NCI-H82 (cell line): ENCODE data around the gene GOLGA8B.
A peak's percentile ranks its signal among the peaks of the same experiment; 100 is the strongest.
"Not testable (repeated sequence)": the region's sequence is repeated elsewhere in the genome, so short reads cannot be mapped to it uniquely, and the experiment has no call there.

Experiments used
- DNase-seq: peaks from one replicate; lab custom pipeline; 2025; lab: John Stamatoyannopoulos, UW

Gene GOLGA8B, protein sequence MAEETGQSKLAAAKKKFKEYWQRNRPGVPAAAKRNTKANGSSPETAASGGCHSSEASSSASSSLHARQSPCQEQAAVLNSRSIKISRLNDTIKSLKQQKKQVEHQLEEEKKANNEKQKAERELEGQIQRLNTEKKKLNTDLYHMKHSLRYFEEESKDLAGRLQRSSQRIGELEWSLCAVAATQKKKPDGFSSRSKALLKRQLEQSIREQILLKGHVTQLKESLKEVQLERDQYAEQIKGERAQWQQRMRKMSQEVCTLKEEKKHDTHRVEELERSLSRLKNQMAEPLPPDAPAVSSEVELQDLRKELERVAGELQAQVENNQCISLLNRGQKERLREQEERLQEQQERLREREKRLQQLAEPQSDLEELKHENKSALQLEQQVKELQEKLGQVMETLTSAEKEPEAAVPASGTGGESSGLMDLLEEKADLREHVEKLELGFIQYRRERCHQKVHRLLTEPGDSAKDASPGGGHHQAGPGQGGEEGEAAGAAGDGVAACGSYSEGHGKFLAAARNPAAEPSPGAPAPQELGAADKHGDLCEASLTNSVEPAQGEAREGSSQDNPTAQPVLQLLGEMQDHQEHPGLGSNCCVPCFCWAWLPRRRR

DNA sequence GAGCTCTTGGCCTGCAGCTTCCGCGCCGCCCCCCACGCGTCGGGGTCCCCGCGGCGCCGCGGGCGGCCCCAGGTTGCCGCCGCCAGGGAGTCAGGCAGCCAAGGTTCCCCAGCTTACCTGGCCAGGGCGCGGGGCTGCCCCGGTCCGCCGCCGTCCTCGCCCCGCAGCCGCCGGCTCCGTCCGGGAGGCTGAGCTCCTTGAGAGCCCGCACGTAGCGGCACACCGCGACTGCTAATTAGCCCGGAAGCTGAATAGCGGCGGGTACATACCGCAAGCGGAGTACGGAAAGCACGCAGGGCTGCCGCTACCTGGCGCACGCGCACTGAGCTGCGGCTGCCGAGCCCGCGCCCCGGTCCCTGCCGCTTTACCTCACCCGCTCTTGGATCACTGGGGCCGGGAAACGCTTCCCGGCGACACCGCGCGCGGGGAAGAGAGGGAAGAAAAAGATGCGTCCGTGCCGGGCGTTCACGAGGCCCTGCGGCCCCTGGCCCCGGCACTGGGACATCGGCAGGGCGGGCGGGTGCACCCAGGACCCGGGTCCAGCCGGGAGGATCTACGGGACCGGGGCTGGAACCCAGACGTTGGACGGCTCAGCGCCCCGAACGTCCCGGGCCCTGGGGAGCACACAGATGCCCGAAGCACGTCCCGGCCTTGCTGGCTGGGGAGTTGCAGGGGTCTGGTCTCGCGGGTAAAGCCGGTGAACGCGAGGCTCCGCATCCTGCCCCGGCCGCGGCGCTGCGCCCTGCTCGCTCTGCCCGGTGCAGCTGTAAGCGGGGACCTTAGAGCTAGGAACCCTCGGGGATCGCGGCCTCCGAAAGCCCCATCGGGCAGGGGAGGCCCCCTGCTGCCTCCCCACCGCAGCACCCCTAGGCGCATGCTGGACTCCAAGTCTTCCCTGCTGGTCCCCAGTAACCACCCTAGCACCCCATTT lies at the start of gene GOLGA8B:
TSS of gene GOLGA8B (minus strand) at position 253 of the 931 bp plus-strand sequence. CDS start 47,739 bp downstream, outside the sequence.
- peak; percentile 88 for DNase-seq

DNA sequence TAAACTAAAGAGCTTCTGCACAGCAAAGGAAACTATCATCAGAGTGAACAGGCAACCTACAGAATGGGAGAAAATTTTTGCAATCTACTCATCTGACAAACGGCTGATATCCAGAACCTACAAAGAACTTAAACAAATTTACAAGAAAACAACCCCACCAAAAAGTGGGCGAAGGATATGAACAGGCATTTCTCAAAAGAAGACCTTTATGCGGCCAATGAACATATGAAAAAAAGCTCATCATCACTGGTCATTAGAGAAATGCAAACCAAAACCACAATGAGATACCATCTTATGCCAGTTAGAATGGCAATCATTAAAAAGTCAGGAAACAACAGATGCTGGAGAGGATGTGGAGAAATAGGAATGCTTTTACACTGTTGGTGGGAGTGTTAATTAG lies 49.7 kb upstream of the GOLGA8B start:
- not testable (repeated sequence) for DNase-seq

DNA sequence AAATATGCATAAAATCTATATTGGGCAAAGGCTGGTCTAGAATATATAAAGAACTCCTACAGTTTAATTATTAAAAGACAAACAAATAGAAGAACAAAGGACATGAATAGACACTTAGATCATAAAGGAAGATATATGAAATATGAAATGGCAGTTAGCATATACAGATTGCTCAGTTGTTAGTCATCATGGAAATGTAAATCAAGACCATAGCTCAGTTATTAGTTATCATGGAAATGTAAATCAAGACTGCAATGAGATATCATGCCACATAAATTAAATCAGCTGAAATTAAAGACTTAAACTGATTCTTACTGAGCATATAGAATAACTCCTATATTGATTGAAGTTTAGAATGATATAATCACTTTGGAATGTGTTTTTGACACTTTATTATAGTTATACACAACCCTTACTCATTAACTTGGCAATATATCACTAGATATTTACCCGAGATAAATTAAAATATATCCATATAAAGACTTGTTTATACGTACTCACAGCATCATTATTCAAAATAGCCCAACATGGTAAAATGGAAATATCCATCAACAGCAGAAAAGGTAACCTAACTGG lies 45.2 kb upstream of the GOLGA8B start:
- DNase-seq = no peak

DNA sequence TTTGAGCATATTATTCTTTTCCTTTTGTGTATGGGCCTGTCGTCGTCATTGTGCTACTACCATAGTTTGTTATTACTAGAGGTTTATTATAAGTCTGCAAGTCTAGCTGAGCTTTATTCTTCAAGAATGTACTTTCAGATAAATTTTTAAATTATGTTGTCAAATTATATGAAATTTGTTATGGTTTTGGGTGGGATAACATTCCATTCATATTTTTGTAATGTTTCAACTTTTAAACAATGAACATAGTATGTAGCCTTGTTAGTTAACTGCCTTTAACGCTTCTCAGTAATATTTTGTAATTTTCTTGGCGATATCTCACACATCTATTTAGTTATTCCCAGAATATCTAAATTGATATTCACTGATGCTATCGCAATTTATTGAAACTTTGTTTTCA lies 41.6 kb upstream of the GOLGA8B start:
- no peak for DNase-seq

DNA sequence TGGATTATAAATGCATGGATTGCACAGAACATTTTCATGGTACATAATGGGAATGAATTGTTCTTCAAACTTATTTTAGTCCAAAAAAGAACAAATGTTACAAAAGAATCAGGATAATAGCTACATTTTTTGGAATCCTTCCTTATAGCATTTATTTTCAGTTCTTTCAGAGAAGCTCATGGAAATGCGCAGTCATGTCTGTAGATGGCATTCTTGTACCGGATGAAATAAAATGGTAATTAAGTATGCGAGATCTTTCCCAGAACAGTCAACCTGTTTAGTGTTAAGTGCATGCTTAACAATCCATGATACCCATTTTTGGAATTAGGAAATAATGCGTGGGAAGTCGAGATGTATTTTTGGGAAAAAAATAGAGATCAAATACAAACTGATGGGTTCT lies 38.2 kb upstream of the GOLGA8B start:
- peak; percentile 52 for DNase-seq

DNA sequence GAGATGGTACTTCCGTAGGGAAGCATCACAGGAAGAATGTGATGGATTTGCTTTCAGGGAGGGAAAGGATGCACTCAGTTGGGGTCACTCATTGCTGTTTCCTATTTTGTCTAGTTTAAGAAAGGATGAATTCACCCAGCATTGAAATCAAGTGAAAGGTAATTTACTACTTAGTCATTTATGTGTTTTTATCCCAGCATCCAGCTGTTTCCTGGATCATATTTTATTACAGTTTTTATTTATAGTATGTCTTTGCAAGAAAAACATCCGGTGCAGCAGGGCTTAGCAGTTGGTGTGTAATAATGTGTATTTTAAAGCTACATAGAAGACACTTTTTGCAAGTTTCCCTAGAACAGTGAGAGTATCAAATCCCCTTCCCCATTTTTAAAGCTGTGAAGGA lies 37.4 kb upstream of the GOLGA8B start:
- DNase-seq = no peak

DNA sequence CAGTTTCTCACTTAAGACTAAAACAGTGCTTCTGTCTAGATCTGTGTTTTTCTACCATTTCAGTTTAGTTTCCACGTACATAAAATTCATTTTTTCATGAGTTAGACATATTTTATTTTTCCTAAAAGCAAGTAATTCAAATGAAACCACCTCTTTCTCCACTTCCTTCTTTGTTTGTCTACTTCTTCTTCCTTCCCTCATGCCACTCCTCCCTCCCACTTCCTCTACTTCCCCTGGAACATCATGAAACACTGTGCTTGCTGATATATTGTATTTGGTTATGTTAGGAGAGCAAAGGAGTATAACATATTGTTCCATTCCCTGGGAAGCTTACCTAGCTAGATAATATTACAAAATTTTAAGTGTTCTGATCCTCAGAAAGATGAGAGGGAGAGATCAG lies 36.7 kb upstream of the GOLGA8B start:
- DNase-seq = no peak

DNA sequence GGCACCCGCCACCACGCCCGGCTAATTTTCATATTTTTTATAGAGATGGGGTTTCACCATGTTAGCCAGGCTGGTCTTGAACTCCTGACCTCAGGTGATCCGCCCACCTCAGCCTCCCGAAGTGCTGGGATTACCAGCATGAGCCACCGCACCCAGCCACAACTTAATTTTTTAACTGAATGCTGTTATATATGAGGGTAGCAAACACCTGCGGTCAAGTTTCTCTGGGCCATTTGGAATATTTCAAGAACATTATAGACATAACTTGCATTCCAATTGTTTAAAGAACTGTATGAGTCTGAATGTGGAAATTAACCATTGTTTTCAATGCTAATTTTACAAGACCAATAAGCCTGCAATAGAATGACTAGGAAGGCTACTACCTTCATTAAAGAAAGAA lies 35.7 kb upstream of the GOLGA8B start:
- DNase-seq = no peak

DNA sequence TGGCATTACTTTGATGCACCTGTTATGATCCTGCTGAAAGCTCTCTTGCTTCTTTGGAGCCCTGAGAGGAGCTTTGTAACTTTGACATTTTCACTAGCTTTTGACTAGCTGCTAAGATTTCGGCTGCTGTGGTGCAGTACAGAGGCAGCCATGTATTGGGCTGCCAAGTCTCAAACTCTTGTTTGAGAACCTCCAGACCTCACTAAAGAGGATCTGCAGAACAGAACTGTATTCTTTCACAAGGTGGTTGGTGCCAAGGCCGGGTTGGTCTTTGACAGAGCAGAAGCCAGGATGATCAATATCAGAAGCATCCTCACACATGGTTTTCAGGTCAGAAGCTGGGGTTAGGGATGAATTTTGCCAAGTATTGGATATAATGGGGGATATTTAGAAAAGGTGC lies 34.6 kb upstream of the GOLGA8B start:
- no peak for DNase-seq

DNA sequence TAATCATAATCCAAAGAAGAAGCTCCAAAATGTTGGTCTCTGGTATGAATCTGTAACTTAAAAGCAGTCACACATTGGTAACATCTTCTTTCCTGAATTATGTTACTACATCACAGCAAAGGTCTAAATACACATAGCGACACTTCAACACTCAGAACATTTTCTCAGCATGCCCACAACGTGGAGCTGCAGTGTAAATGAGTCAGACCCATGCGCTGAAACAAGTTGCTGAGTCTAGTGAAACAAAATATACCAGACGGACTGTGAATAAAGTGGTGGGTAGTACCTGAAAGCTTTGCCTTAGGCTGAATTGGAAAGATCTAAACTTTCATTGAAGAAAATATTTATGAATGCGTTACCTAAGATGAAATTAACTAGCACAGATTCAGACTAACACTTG lies 33.2 kb upstream of the GOLGA8B start:
- peak; percentile 39 for DNase-seq

DNA sequence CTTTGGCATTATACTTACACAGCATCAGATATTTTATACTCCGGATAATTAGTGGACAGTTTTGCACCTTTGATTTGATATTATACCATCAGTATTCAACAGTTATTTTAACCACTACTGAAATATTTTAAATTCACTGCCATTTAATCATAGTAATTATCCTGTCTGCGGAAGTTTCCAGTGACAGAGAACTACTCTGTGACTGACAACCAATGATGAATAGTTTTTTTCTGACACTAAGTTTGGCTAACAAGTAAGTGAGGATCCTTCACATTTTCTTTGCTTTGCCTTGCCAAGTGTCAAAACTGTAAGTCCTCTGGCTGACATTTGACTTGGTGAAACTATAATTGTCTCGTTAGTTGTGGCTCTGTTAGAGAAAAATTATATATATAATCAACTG lies 30.5 kb upstream of the GOLGA8B start:
- DNase-seq = no peak

DNA sequence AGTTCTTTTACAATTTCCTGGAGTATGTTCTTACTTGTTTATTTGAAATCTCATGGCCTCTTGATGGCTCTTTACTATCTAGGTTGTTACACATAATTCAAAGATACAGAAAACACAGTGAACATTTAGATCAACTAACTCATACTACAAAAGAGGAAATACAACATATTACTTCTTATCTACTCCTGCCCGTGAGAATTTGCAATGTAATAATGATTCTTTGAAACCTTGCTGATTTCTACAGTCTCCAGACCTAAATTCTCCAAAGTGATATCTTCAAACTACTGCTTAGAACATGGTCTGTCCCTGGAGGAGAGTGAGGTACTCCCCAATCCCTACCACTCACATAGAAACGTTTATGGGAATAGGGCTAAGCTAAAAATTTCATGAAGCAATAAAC lies 29.9 kb upstream of the GOLGA8B start:
- no peak for DNase-seq

DNA sequence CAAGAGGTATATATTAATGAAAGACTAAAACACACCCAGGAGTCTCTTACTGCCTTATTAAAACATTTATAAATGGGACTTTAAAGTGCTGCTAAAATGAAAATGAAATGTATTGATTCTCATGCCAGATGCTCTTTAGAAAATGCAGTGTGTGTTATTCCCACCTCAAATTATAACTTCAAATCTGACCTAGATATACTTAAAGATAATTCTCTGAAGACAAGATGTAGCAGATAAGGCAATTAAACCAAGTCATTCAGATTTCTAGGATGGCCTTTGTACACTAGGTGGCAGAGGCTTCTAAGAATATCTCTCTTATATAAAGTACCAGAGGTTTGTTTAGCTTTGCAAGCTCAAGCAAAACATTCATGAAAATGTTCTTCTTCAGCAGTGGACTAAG lies 26.9 kb upstream of the GOLGA8B start:
- peak; percentile 68 for DNase-seq

DNA sequence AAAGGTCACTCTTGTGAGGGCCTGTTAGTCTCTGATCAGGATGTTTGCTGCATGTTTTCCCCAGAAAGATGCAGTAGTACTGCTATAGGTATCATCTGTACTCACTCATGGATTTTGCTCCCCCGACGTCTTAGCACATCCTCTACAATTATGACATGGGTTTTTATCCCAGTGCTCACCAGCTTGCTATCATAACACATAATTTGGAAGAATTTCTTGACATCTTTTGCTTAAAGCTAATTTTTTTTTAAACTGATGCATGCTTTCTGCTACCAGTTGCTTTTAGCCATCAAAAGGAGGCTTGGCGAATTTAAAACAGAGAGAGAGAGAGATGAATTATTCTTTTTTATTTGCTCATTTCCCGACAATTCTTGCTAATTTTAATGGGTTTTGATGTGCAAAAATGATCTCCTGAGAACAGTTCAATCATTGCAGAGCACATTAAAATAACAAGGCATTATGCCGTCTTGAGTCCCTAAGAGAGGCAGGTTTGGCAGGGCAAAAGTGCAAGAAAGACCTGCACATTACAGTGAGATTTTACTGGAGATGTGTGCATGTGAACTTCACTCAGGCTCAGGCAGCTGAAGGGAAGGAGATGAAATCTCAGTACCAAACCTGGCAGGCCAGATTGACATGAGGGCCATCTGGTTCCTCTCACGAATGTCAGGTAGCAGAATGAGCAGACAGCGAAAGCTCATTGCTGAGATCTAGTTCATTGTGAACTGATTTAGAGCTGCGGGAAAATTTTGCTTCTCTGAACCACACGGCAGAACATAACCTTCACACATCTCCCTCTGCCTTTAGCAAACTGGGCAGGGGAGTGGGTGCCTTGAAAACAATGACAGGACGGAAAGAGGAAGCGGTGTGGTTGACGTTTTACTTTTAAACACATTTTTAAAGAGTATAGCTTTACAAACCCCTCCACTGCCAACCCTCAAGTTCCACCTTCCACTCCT lies 25.9 kb upstream of the GOLGA8B start:
- DNase-seq = peak; percentile 88

DNA sequence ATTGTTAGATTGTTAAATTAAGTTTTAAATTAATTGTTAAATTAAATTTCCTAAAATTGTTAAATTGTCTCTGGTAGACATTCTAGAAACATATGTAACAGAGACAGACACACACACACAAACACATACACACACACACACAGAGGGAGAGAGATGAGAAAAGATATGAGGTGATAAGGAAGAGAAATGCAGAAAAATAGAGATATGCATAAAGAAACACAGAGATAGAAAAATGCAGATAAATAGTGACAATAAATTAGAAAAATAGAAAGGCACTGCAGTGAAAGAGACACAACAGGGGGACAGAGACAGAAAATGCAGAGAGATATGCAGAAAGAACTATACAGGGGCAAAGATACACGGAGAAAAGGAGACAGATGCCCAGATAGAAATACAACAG lies 25.1 kb upstream of the GOLGA8B start:
- DNase-seq = no peak

DNA sequence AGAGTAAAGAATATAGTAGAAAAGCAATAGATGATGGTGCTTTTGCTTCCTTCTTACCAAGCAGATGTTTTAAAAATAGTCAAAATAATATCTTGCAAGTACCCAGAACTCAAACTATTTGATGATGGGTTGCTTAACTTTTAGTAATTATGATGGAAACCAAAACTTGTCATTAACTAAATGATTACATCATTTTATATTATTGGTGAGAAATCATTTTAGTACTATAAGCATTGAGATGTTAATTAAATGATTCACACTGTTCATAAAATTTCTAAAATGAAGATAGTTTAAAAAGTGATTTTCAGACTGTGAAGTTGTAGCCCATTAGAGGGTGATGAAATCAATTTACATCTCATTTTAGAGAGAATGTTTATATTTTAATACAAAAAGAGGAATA lies 24.4 kb upstream of the GOLGA8B start:
- no peak for DNase-seq

DNA sequence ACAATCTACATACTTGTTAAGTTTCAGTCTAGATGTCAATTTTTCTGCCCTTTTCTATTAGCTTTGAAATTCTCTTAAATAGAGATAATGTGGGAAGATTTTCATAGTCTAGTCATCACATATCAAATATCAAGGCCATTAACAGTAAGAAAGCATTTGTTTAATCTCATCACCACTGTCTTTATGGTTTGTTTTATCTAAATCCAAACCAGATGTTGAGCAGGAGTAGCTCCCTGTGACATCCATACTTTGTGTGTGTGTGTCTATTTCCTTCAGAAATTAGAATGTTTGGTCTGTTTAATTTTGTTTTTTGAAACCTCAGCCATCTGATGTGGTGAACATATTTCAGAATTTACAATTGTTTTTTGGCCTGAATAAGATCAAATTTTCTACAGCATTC lies 23.1 kb upstream of the GOLGA8B start:
- peak; percentile 50 for DNase-seq

DNA sequence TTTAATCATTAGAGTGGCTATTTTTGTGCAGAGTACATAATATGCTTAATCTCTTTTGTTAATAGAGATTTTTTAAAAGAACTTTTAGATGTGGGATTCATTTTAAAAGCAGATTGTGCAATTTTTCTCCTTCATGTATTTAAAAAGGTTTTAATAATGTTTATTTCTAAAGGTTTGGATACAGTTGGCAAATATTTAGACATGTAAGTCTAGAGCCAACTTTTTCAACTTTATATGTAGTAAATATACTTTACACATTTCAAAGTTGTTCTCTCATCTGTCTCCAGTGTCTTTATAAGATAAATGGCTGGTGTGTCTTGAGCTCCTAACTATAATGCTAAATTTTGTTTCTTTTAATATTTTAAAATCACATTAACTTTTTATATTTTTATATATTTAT lies 22.7 kb upstream of the GOLGA8B start:
- no peak for DNase-seq

DNA sequence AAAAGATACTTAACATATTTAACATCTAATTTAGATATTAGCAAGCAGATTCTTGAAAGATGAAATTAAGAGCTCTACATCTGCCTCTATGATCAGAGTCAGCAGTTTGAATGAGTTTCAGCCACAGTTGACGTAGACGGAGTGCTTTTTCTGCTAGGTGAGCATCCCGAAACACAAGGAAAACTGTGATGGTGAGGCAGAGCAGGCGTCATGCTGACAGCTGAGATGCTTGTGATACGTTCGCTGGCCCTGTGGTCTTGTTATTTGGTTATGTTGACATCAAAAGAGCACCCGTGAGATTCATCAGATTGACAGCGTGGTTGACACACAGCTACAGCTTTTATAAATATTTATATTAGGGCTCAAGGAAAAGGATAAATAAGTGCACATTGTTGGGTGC lies 19.6 kb upstream of the GOLGA8B start:
- no peak for DNase-seq

DNA sequence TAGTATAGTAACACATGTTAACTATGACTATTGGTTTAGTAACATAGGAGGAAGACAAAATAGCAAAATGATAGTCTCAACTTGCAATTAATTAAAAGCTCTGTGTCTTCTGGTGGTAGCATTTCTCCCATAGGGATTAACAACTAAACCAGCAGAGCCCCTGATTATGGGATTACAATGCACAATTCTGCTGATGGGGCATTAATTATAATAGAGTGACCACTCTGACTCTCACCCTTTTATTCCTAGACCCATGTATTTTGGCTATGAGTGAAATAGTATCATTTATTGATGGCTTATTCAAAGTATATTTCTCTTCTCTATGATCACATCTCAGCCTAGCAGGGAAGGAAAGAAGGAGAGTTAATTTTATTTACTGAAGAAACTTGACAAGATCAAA lies 17.5 kb upstream of the GOLGA8B start:
- peak; percentile 89 for DNase-seq
